SK-N-SH (cell line): Measurements from ENCODE around the gene GPER1. TPM values are rescaled to one million over a fixed set of nuclear protein-coding genes. Genes with fewer than 3 reads are reported as not detected.

Source experiments
- CTCF ChIA-PET: fragments of 300-600, 350-600 bp; formaldehyde crosslinking; extraction: SDS; loops from one replicate; lab custom pipeline; 2021; lab: Yijun Ruan, JAX
- POLR2A ChIA-PET: fragments of 350-600 bp; sonication (Branson Sonifier 250); formaldehyde crosslinking; extraction: SDS; loops from one replicate; lab custom pipeline; 2020; ENCODE audit warnings: antibody characterized with exemption, inconsistent platforms; lab: Yijun Ruan, JAX
- DNase-seq: peaks from one replicate; pipeline ENCODE4 v3.0.0; 2012
- H2AFZ ChIP-seq: fragments of 200-600 bp; sonication (generic); 2 replicates; pipeline ENCODE4 v1.8.1; 2016; ENCODE audit warnings: antibody characterized with exemption, mild to moderate bottlenecking, low read depth
- H3F3A ChIP-seq: fragments of 200-600 bp; sonication (generic); replicated peaks from 2 replicates; pipeline ENCODE3; 2016; ENCODE audit warnings: antibody characterized with exemption, mild to moderate bottlenecking; ENCODE audit not compliant: insufficient read depth
- H3K27ac ChIP-seq, 2 experiments: fragments of 200-500 bp in 1 of 2; fragments of 200-600 bp in 1 of 2; sonication (Bioruptor generic) in 1 of 2; sonication (generic), shearing (Covaris generic) in 1 of 2; 2 replicates each; pipeline versions ENCODE4 v1.5.1 to v1.6.1; 2014 to 2016; ENCODE audit warnings: low read depth in 2 of 2, inconsistent platforms in 1 of 2, low read length in 1 of 2, mild to moderate bottlenecking in 1 of 2, mixed read lengths in 1 of 2
- H3K27me3 ChIP-seq: fragments of 200-600 bp; sonication (generic), shearing (Covaris generic); 2 replicates; pipeline ENCODE4 v1.6.1; 2016; ENCODE audit warnings: mixed run types; ENCODE audit not compliant: insufficient read depth
- H3K36me3 ChIP-seq, 2 experiments: fragments of 200-500 bp in 1 of 2; fragments of 200-600 bp in 1 of 2; sonication (Bioruptor generic) in 1 of 2; sonication (generic) in 1 of 2; replicated peaks in 1 of 2; 2 replicates each; pipeline versions ENCODE3 to v1.5.1; 2014 to 2016; ENCODE audit warnings: low read length in 1 of 2, mild to moderate bottlenecking in 1 of 2; ENCODE audit not compliant: insufficient read depth in 2 of 2, control insufficient read depth in 1 of 2
- H3K4me1 ChIP-seq, 2 experiments: fragments of 200-500 bp in 1 of 2; fragments of 200-600 bp in 1 of 2; sonication (Bioruptor generic) in 1 of 2; sonication (generic), shearing (Covaris generic) in 1 of 2; 2 replicates each; pipeline versions ENCODE4 v1.5.1 to v1.6.1; 2014 to 2016; ENCODE audit warnings: low read depth in 1 of 2, low read length in 1 of 2, mixed run types in 1 of 2; ENCODE audit not compliant: insufficient read depth in 2 of 2, control insufficient read depth in 1 of 2
- H3K4me2 ChIP-seq: fragments of 200-600 bp; sonication (generic), shearing (Covaris generic); 2 replicates; pipeline ENCODE4 v1.6.1; 2017; ENCODE audit warnings: mixed run types
- H3K4me3 ChIP-seq, 2 experiments: fragments of 200-500 bp in 1 of 2; fragments of 200-600 bp in 1 of 2; sonication (Bioruptor generic) in 1 of 2; sonication (generic), shearing (Covaris generic) in 1 of 2; 2 replicates each; pipeline versions ENCODE4 v1.5.1 to v1.8.1; 2014 to 2016; ENCODE audit warnings: low read depth in 2 of 2, inconsistent platforms in 1 of 2, low read length in 1 of 2, mild to moderate bottlenecking in 1 of 2, mixed read lengths in 1 of 2, moderate library complexity in 1 of 2
- H3K79me2 ChIP-seq: fragments of 200-600 bp; sonication (generic); 2 replicates; pipeline ENCODE4 v1.8.1; 2017; ENCODE audit warnings: mild to moderate bottlenecking; ENCODE audit not compliant: insufficient read depth
- H3K9ac ChIP-seq: fragments of 200-600 bp; sonication (generic); 2 replicates; pipeline ENCODE4 v1.6.1; 2017; ENCODE audit warnings: mixed run types
- H3K9me2 ChIP-seq: fragments of 200-600 bp; sonication (generic); 2 replicates; pipeline ENCODE4 v1.6.1; 2017; ENCODE audit warnings: mixed run types
- H3K9me3 ChIP-seq: fragments of 200-600 bp; sonication (generic); 2 replicates; pipeline ENCODE4 v1.6.1; 2017; ENCODE audit warnings: mixed run types, mild to moderate bottlenecking, moderate library complexity
- H4K20me1 ChIP-seq: fragments of 200-600 bp; sonication (generic); 2 replicates; pipeline ENCODE4 v1.6.1; 2017; ENCODE audit warnings: mild to moderate bottlenecking, mixed run types; ENCODE audit not compliant: insufficient read depth
- ELF1 ChIP-seq: IDR thresholded peaks from 2 replicates; pipeline ENCODE4 v1.4.0; 2012
- EZH2phosphoT487 ChIP-seq: fragments of 200-600 bp; sonication (generic); IDR thresholded peaks from 2 replicates; pipeline ENCODE4 v1.6.1; 2017; ENCODE audit warnings: low read depth, mixed run types, mild to moderate bottlenecking, antibody characterized with exemption, moderate library complexity, borderline replicate concordance
- FOXJ3 ChIP-seq: sonication (generic); formaldehyde crosslinking; IDR thresholded peaks from 2 replicates; pipeline ENCODE4 v1.5.1; 2020; ENCODE audit warnings: mild to moderate bottlenecking, missing genetic modification reagents
- IRF3 ChIP-seq: fragments of 150-350 bp; IDR thresholded peaks from 2 replicates; pipeline ENCODE4 v1.6.1; 2016; ENCODE audit warnings: mild to moderate bottlenecking, low read depth, low read length
- MEF2A ChIP-seq: IDR thresholded peaks from 2 replicates; pipeline ENCODE4 v1.4.0; 2012; ENCODE audit warnings: low read depth, borderline replicate concordance
- MXI1 ChIP-seq: IDR thresholded peaks from 2 replicates; pipeline ENCODE4 v1.6.1; 2012; ENCODE audit warnings: mild to moderate bottlenecking, low read depth, low read length, improper control_type of control experiment
- NFIC ChIP-seq: IDR thresholded peaks from 2 replicates; pipeline ENCODE4 v1.4.0; 2012; ENCODE audit warnings: borderline replicate concordance
- NRF1 ChIP-seq: IDR thresholded peaks from 2 replicates; pipeline ENCODE4 v1.6.1; 2012; ENCODE audit warnings: low read depth, mild to moderate bottlenecking, low read length
- REST ChIP-seq: IDR thresholded peaks from 2 replicates; pipeline ENCODE4 v1.6.1; 2012; ENCODE audit warnings: mild to moderate bottlenecking, low read depth, low read length, moderate library complexity
- RFX5 ChIP-seq: IDR thresholded peaks from 2 replicates; pipeline ENCODE4 v1.6.1; 2012; ENCODE audit warnings: mild to moderate bottlenecking, improper control_type of control experiment, low read length
- RXRA ChIP-seq: IDR thresholded peaks from 2 replicates; pipeline ENCODE4 v1.4.0; 2012; ENCODE audit warnings: low read depth, mild to moderate bottlenecking, borderline replicate concordance
- SIN3A ChIP-seq: IDR thresholded peaks from 2 replicates; pipeline ENCODE4 v1.6.1; 2012; ENCODE audit warnings: low read depth, mild to moderate bottlenecking, low read length, moderate library complexity, borderline replicate concordance
- SMC3 ChIP-seq: IDR thresholded peaks from 2 replicates; pipeline ENCODE4 v1.6.1; 2012; ENCODE audit warnings: low read depth, low read length, improper control_type of control experiment
- TAF1 ChIP-seq: IDR thresholded peaks from 2 replicates; pipeline ENCODE4 v1.6.1; 2012; ENCODE audit warnings: low read depth, mild to moderate bottlenecking, low read length, moderate library complexity, borderline replicate concordance
- YY1 ChIP-seq: IDR thresholded peaks from 2 replicates; pipeline ENCODE4 v1.4.0; 2012; ENCODE audit warnings: low read depth, mild to moderate bottlenecking
- WGBS: methylation state at CpG from one replicate; pipeline ENCODE4 v1.1.6; 2017; ENCODE audit warnings: low lambda C conversion rate; 5-methylcytosine and 5-hydroxymethylcytosine counted together
- polyA plus RNA-seq, 3 experiments: library from polyadenylated mRNA; depleted of rRNA; stranded (reverse); fragments of >200 nt; gene quantifications; 2 replicates each; pipeline ENCODE4 v1.2.3, GENCODE V29; 2012
- TF ChIP-seq, protein P1 (sequence below): fragments of 200-600 bp; sonication (generic); IDR thresholded peaks from 2 replicates; pipeline ENCODE4 v1.6.1; 2017; ENCODE audit warnings: antibody characterized with exemption, mild to moderate bottlenecking, moderate library complexity
- TF ChIP-seq, protein P2 (sequence below): IDR thresholded peaks from 2 replicates; pipeline ENCODE4 v1.4.0; 2012; ENCODE audit warnings: low read depth

The GPER1 gene
- polyA plus RNA-seq, 1 of the 3 experiments (the other 2 are of a cell fraction): 6.4 TPM

DNA sequence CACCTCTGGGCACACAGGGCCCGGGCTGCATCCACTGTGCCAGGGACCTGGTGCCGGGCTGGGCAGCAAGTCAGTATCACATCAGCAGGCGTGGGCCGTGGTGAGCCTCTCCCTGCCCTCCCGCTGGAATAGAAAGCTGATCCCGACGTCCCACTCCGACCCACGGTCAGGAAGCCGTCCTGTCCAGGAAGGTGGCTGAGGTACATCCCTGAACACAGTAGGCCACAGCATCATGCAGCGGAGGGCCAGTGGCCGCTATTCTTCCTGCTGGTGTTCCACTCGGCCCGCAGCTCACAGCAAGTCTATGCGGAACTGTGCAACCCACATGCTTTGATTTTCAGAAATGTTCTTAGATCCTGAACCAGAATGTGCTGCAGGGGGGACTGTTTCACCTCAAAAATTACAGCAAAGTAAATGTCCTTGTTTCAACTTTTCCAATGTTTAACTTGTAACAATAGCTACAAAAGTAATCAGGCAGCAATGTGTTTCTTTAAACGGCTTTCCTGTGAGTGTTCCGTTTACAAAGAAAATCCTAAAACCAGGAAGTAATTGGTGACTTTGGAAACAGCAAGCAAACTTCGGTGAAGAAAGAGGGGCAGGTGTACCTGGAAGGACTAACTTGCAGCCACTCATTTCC, 44.2 kb upstream of the GPER1 start:
- H3K9me3 ChIP-seq: no peaks in the 10 kb centered on the region
- DNase-seq: no peak
- no peaks in the 10 kb centered on the region for H3K9me2 ChIP-seq
- no peaks in the 10 kb centered on the region; the same call in none of the 2 replicates for H3K79me2 ChIP-seq
- H3K9ac ChIP-seq: peak overlapping the region; percentile 27
- peaks cover 21% of the 10 kb centered on the region for H3F3A ChIP-seq
- H4K20me1 ChIP-seq: peaks cover 35% of the 10 kb centered on the region
- no peaks in the 10 kb centered on the region for H3K27me3 ChIP-seq
- H3K27ac ChIP-seq: peak overlapping the region; percentile 59 to 81
- 90% methylated on average over 15 of the region's 18 CpGs for WGBS
- CTCF ChIA-PET: interaction anchor here (0.8 to 27.8 kb wide), 22 partner anchors 11 to 166 kb away, joined by 3 to 756 read pairs (median 5); partner anchors contain the start of gene GPER1
- H3K4me3 ChIP-seq: peak overlapping the region; percentile 50 to 79
- peaks cover 16 to 74% of the 10 kb centered on the region in 2 experiments for H3K4me1 ChIP-seq
- POLR2A ChIA-PET: interaction anchor here (1.0 to 1.7 kb wide), 2 partner anchors 16 to 90 kb away, joined by 4 to 5 read pairs; no protein-coding TSS in a partner anchor
- H2AFZ ChIP-seq: peak overlapping the region; percentile 74
- TF ChIP-seq NRF1: no peak
- no peak for TF ChIP-seq MXI1
- no peak for TF ChIP-seq RFX5
- TF ChIP-seq EZH2phosphoT487: no peak
- 0 out of 2 replicates have a peak, but pooled peaks have one; percentile 20 for TF ChIP-seq ELF1
- no peak for TF ChIP-seq SIN3A
- TF ChIP-seq, all 33 proteins: peak for 1
- Histone ChIP-seq H3K36me3 (no peaks in the 10 kb centered on the region), H3K4me2 (peak overlapping the region; percentile 75)

GRCh38 chr7:1044189-1045068, 43.5 kb upstream of the GPER1 start, which contains the start of gene GPR146:
Gene GPR146, plus strand, starts transcription at chr7:1044546. Its CDS starts 12,970 bp downstream, at chr7:1057516.
- peak within 1 kb of the TSS; percentile 99 for H3K4me2 ChIP-seq
- peak within 1 kb of the TSS; percentile 79 for H3K9ac ChIP-seq
- H3F3A ChIP-seq: peaks cover 21% of the 10 kb centered on the region
- peaks cover 39% of the 10 kb centered on the region for H4K20me1 ChIP-seq
- H2AFZ ChIP-seq: peak within 1 kb of the TSS; percentile 74
- CTCF ChIA-PET: interaction anchor here (0.7 to 27.8 kb wide), 34 partner anchors 10 to 166 kb away, joined by 3 to 756 read pairs (median 4); partner anchors contain the start of gene GPER1
- no peaks in the 10 kb centered on the region for H3K9me2 ChIP-seq
- no peaks in the 10 kb centered on the region; the same call in none of the 2 replicates for H3K79me2 ChIP-seq
- DNase-seq: peak; percentile 100
- peak within 1 kb of the TSS; percentile 66 to 81 for H3K27ac ChIP-seq
- H3K9me3 ChIP-seq: no peaks in the 10 kb centered on the region
- H3K27me3 ChIP-seq: no peaks in the 10 kb centered on the region
- H3K4me3 ChIP-seq: peak within 1 kb of the TSS; percentile 78 to 79
- H3K36me3 ChIP-seq: no peaks in the 10 kb centered on the region
- H3K4me1 ChIP-seq: peaks cover 16 to 74% of the 10 kb centered on the region in 2 experiments
- POLR2A ChIA-PET: interaction anchor here (1.0 to 1.7 kb wide), 3 partner anchors 15 to 90 kb away, joined by 3 to 5 read pairs (median 4); no protein-coding TSS in a partner anchor
- WGBS: 5% methylated on average over 35 of the region's 74 CpGs
- TF ChIP-seq ELF1 (no peak), YY1 (peak; percentile 32; the same call in 1 of the 2 replicates), IRF3 (no peak), REST (0 out of 2 replicates have a peak, but pooled peaks have one; percentile 3), MEF2A (no peak), NFIC (no peak), RXRA (no peak), FOXJ3 (CRISPR knock-in tag) (no peak), SMC3 (no peak; the same call in 1 of the 2 replicates), TAF1 (peak; percentile 12; the same call in 1 of the 2 replicates)
- TF ChIP-seq, protein P1, sequence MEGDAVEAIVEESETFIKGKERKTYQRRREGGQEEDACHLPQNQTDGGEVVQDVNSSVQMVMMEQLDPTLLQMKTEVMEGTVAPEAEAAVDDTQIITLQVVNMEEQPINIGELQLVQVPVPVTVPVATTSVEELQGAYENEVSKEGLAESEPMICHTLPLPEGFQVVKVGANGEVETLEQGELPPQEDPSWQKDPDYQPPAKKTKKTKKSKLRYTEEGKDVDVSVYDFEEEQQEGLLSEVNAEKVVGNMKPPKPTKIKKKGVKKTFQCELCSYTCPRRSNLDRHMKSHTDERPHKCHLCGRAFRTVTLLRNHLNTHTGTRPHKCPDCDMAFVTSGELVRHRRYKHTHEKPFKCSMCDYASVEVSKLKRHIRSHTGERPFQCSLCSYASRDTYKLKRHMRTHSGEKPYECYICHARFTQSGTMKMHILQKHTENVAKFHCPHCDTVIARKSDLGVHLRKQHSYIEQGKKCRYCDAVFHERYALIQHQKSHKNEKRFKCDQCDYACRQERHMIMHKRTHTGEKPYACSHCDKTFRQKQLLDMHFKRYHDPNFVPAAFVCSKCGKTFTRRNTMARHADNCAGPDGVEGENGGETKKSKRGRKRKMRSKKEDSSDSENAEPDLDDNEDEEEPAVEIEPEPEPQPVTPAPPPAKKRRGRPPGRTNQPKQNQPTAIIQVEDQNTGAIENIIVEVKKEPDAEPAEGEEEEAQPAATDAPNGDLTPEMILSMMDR: peak; percentile 84
- TF ChIP-seq, protein P2, sequence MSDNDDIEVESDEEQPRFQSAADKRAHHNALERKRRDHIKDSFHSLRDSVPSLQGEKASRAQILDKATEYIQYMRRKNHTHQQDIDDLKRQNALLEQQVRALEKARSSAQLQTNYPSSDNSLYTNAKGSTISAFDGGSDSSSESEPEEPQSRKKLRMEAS: peak; percentile 73
